OCI-LY1 (cell line): ENCODE results near the gene ANXA6.

Source experiments
- CTCF ChIP-seq: fragments of 200-600 bp; sonication (generic), shearing (Covaris generic); IDR thresholded peaks from 2 replicates; pipeline ENCODE4 v1.5.1; 2017; ENCODE audit warnings: mild to moderate bottlenecking, antibody characterized with exemption, low read length, moderate library complexity, mixed read lengths
- EZH2 ChIP-seq: fragments of 200-600 bp; sonication (generic), shearing (Covaris generic); IDR thresholded peaks from 2 replicates; pipeline ENCODE4 v1.8.0; 2017; ENCODE audit warnings: borderline replicate concordance, mixed run types, mild to moderate bottlenecking, antibody characterized with exemption, low read length, moderate library complexity, mixed read lengths

GRCh38 chr5:151202381-151203139 is 45.0 kb upstream of the ANXA6 start:
- TF ChIP-seq CTCF (no peak), EZH2 (no peak)
